NCI-H69 (cell line): ENCODE measurements around the gene ERFL.

Source experiments
- DNase-seq: peaks from one replicate; lab custom pipeline; 2025; lab: John Stamatoyannopoulos, UW

ERFL gene

DNA sequence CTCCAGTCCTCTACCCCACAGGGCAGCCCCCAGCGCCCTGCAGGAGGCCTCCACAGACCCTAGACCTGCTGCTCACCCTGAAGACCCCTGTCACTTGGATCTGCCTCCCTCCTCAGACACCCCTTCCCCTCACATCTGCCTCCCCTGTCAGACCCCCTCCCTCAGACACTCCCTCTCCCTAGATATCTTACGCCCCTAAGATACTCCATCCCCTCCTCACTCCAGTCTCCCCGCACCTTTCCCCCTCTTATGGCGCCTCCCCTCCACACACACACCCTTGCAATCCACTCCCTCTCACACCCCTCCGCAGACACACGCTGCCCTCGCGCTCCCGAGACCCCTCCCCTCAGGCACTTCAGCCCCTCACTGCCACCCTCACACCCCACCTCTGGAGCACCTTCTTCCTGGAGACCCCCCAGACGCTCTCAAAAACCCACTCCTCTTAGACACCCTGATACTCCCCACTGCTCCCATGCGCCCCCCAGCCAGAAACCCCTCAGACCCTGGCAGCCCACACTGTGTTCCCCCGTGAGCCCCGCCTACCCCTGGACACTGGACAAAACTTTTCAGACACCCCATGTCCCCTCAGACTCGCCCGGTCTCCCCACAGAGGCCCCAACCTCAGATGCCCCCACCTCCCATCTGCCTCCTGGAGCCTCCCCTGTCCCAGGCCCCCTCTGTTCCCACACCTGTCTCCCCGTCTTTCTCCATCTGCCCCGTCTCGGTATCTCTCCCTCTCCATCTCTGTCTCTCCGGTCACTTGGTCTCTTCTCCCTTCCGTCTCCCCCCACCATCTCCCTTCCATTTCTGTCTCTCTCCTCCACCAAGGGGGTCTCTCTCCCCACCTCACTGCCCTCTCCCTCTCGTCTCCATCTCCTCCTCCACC is 14.5 kb downstream of the ERFL start:
- no peak for DNase-seq

DNA sequence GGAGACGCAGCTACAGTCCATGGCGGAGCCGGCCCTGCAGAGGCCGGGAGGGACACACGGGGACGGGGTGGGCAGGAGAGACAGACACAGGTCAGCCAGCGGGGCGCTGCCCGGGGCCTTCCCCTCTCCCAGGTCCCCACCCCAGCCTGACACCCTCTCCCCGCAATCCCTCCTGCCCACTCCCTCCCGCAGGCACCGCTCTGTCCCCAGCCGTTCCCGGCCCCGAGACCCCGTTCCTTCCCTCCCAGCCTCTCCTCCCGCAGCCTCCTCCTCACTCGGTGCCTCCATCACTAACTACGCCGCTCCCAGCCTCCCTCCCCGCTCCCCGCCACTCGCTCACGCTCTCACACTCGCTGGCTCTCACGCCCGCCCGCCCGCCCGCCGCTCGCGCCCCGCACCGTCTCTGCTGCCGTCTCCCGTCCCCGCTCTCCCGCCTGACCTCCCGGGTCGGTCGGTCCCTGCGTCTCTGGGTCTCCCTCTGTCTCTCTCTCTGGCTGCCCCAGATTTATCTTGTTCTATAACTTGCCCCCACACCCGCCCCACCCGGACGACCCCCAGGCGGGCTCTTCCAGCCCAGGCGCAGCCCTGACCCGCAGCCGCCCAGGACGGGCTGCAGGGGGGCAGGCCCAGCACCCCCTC is 15.2 kb downstream of the ERFL start:
- peak; percentile 39 for DNase-seq

DNA sequence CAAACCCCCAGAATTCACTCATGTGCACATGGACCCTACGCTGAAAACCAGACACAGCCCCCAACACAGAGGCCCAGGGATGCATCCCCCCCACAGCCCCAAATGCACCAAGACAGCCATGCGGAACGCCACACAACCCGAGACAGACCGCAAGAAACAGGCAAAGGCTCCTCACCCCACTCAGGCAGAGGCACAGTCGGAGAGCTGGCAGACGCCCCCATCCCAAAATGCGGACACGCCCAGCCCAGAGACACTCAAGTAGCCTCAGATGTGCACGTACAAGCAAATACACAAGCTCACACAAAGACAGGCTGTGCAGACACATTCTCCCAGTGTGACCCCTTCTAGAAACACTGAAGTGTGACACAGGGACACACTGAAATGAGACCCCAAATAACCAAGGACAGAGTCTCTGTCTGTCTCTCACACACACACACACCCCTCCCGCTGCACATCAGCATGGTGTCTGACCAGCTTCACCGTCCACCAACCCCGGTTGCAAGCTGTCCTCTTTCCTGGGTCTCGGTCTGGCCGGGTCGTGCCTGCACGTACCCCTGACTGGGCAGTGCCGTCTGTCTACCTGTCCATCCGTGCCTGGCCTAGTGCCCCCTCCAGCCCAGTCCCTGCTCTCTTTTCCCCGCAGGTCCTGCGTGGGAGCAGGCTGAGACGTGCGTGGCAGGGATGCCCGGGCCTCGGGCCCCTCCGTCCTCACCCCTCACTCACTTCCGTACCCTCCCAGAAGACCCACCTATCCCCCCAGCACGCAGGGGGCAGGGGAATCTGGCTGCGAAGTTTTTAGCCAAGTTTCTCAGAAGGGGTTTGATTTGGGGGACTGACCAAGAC is 16.1 kb downstream of the ERFL start:
- DNase-seq, result no peak

DNA sequence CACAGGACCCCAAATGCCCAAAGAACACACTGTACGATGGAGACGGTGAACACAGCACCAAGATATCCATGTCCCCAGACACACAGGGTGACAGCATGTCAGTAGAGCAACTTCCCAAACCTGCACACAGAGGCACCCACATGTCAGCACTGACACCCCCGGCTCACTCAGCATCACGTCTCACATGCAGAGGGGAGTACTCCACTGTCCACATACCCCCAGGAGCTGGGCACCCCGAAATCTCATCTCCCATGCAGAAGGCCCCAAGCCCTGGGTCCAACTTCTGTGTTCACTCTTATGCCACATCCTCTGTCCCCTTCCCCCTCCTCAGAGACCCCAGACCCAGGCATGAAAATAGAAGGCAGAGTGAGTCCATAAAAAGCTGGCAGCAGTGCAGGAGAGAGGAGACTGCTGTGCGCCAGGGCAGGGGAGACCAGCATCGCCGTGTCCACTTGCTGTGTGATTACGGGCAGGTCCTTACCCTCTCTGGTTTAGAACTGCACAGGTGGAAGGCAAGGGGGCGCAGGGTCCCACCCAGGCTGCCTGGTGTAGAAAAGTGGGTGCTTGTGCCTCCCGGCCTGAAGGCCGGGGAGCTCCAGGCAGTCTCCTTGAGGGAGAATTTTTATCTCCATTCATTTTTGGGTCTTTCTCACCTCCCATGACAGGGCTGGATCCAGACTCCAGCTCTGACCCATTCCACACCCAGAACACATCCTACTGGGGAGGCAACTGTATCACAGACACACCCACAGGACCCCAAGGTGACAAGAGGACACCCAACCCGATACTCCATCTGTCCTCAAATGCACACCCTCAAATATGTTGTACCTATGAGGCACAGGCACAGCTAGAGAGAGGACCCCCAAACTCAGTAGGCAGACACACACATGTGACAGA is 17.0 kb downstream of the ERFL start:
- no peak for DNase-seq

DNA sequence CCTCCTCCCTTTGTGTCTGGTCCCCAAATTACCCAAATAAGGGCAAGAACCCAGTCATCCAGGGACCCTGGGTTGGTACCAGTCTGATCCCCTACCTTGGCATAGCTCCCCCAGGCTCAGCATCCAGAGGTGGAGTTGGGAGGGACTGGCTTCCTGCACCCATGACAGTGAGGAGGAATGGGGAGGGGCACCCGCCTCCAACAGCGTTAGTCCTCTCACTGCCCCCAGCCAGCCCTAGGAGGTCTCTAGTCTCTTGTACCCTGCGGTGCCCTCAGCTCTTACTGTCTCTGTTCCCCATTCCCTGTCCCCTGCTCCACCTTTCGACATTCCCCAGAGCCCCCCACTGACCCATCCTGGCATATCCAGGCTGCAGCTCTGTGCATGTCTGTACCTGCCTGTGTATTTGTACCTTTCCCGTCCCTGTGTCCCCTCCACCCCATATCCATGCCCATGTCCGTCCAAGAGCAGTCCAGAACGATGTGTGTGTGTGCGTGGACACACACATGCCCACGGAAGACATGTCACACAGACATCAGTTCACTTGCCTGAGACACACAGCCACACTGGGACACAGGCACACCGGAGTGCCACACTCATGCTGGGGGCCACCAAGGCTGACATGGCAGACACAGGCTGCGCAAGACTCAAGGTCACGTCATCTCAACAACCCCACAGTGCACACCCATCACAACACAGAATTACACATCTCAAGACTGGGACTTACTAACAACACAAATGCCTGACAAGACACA is 17.8 kb downstream of the ERFL start:
- peak; percentile 25 for DNase-seq

DNA sequence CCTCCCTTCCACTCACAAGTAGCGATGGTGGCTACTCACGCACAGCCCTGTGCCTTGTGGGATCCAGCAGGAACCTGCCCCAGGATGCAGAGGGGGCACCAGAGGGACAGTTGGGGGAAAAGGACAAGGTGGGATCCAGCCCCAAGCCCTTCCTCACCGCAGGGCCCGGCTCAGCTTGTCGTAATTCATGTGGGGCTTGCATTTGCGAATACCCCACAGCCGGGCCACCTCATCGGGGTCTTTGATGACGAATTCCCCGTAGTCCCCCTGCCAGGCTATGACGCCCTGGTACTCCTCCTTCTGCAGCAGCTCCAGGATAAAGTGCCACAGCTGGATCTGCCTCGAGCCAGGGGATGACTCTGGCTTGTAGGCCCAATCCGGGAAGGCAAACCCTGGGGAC is 18.5 kb downstream of the ERFL start:
- no peak for DNase-seq

DNA sequence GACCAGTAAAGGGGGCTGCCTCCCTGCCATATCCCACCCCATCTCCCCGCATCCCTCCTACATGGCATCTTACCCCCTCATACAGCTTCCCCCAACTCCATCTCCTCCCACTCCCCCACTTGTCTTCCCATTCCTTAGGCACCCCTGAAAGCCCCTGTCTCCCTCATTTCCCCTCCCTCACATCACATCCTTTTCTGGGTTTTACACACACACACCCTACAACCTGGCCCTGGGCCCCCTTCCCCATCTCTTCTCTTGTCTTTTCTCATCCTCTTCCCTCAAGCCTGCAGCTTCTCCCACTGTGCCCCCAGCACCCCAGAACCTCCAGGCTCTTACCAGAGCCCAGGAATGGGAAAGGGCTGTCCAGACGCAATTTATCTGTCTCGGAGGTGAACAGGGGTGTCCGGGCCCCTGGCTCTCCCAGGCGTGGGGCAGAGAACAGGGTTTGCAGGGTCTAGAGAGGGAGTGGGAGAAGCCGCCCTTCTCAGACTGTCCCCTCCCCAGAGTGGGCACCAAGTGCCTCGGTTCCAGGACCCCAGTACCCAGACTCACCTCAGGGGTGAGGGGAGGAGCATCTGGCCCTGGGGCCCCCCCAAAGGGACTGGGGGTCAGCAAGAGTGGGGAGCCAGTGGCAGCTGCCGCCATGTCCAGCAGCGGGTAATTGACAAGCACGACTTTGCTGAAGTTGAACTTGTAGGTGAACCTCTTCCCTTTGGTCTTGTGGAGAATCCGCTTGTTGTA is 19.4 kb downstream of the ERFL start:
- DNase-seq, result no peak

DNA sequence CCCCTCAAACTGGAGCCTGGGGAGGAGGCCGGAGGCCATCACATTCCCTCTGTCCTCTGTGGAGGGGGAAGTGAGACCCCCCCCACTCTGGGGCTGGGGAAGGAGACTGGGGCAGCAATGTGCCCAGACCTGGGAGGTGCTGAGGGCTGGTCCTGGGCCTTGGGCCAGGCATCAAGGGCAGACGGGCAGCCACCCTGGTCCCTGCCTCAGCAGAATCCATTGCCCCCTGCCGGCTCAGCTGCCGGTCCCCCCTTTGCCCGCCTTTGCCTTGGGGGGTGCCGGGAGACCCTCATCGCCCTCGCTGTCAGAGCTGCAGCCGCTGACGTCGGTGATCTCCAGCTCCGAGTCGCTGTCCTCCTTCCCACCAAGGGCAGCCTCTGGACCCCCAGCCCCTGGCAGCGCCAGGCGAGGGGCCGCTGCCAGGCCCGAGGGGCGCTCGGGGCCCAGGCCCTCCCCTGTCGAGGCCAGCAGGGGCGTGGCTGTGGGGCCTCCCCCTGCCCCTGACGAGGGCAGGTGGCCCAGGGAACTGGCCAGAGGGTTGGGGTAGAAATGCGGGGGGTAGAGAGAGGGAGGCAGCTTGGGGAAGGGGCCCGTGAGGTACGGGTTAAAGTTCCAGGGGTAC is 20.1 kb downstream of the ERFL start:
- no peak for DNase-seq

DNA sequence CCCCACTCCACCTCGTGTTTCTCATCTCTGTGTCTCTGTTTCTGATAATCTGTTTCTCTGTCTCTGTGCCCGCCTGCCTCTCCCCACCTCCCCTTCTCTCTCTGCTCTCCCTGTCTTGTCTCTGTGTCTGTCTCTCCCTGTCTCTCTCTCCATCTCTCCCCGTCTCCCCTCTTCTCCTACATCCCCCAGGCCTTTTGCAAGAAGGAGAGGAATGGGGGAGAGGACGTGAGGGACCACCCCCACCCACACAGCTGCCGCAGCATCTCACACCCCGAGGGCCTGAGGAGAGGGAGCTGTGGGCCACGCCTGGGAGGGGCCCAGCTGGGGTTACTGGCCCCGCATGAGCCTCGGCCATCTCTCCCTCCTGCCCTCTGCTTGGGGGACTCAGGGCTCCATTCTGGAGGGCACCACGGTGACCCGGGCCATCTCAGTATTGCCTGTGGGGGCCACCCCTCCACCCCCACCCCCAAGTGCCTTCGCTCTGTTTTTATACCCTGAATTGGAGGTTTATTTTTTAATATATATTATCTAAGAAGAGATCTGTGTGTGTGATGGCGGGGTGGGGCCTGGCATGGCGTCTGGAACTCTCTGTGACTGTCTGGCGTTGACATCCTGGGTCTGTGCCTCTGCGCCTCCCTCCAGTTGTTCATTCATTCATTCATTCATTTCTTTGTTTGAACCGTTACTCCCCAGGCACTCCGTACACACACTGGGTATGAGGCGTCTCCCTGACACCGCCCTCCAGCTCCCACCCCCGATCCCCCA is 21.2 kb downstream of the ERFL start:
- DNase-seq, result no peak

DNA sequence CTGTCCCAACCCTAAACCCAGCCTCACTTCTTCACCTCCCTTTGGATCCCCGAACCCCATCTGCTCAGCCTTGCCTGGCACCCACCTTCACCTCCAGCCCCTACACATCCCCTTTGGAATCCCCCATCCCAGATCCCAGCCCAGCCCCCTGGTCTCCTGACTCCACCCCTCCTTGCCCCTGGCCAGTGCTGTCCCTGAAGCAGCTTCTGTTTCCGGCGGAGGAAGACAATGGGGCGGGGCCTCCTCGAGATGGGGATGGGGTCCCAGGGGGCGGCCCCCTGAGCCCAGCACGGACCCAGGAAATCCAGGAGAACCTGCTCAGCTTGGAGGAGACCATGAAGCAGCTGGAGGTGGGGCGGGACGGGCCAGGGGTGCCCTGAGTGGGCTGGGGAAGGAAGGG is 22.0 kb downstream of the ERFL start:
- DNase-seq, result no peak

DNA sequence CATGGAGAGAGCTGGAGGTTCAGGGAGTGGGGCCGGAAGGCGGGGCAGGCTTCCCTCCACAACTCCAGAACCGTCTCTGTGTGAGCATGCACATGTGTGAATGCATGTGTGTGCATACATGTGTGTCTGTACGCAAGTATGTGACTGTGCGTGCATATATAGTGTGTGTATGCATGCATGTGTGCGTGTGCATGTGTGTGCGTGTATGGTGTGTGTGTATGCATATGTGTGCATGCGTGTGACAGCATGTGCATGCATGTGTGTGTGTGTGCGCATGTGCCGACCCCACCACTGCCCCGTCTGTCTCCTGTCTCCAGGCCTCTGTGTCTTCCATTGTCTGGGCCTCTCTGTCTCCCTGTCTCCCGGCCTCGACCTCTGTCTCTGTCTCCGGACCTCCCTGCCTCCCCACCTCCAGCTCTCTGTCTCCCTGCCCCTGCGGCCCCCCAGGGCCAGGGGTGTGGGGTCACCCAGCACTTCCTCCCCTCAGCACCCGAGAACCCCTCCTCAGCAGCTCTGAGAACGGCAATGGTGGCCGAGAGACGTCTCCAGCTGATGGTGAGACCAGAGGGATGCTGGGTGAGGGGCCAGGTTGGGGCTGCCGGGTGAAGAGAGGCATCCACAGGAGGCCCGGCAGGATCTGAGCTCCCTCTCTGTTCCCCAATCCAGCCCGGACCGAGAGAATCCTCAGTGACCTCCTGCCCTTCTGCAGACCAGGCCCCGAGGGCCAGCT is 22.8 kb downstream of the ERFL start:
- DNase-seq, result no peak

DNA sequence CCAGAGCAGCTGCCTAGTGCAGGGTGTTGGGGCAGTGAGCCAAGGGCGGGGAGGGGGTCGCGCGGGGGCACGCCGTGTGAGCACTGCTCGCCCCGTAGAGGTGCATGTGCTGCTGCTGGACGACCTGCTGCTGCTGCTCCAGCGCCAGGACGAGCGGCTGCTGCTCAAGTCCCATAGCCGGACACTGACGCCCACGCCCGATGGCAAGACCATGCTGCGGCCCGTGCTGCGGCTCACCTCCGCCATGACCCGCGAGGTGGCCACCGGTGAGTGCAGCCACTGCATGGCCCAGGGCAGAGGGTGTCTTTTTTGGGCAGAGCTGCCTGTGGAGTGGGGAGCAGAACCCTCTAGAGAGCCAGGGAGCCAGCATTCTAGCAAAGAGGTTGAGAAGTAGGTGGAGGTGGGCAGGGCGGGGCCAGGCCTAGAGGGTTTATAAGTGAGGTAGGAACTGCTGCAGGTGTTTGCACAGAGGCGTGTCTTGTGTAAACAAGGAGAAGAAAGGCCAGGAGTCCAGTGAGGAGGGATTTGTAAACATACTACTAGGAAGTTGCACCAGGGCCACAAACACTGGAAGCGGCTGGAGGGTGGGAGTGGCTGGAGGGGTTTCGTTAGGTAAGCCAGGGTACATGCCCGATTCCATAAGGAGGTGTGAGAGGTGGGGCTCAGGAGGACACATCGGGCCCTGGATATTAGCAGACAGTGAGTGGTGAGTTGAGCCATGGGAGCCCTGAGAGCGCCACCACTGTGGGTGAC is 24.0 kb downstream of the ERFL start:
- DNase-seq, result peak; percentile 98

DNA sequence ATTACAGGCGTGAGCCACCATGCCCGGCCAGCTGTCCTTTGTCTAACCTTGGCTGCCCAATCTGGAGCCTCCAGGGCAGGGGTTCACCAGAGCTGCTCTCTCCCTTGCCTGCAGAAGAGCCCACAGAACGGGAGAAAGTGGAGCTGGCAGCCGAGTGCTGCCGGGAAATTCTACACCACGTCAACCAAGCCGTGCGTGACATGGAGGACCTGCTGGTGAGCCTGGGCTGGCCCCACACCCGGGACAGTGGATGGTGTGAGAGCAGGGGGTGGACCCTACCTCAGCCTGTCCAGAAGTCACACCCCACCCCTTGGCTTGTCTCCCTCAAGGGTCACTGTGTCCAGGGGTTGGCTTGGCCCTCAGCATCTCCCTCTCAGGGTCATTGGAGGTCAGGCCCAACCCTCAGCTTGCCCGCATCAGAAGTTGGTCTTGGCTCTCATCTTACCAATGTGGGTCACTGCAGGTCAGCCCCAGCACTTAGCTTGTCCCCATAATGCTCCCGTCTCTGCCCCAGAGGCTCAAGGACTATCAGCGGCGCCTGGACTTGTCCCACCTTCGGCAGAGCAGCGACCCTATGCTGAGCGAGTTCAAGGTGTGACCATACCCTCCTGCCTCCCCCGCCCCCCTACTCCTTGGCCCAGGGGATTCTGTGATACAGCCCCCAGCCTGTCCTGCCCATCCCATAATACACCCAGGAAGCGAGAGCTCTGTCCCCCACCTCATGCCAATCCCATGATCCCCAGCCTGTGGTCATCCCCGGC is 24.9 kb downstream of the ERFL start:
- DNase-seq, result no peak

DNA sequence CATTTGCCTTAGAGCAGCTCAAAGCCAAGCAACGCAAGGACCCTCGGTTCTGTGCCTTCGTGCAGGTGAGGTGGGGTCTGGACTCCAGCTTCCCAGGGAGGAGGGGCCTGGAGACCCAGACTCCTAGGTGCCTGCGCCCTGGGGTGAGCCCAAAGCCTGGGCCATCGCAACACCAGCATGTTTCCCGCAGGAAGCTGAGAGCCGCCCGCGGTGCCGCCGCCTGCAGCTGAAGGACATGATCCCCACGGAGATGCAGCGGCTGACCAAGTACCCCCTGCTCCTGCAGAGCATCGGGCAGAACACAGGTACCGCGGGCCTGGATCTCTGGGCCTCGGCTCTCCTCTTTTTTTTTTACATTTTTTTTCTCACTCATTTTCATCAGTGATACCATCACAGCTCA is 25.7 kb downstream of the ERFL start:
- DNase-seq, result no peak

DNA sequence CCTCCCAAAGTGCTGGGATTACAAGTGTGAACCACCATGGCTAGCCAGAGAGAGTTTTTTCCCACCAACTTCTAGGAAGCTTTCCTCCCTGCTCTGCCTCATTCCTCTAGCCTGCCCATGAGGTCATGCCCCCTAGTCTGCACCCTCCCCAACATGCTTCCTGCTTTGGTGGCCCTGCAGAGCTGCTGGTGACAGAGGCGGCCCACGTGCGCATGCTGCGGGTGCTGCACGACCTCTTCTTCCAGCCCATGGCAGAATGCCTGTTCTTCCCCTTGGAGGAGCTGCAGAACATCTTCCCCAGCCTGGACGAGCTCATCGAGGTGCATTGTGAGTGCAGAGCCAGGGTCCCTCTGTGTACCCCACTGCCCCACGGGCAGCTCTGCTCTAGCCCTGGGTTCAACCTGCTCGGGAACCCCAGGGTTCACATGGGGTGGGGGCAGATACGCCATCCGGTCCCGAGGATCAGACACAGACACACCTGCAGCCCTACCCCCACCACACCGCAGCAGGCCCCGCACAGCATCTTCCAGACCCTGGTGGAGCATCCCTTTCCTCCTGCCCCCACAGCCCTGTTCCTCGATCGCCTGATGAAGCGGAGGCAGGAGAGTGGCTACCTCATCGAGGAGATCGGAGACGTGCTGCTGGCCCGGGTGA is 26.4 kb downstream of the ERFL start:
- no peak for DNase-seq

DNA sequence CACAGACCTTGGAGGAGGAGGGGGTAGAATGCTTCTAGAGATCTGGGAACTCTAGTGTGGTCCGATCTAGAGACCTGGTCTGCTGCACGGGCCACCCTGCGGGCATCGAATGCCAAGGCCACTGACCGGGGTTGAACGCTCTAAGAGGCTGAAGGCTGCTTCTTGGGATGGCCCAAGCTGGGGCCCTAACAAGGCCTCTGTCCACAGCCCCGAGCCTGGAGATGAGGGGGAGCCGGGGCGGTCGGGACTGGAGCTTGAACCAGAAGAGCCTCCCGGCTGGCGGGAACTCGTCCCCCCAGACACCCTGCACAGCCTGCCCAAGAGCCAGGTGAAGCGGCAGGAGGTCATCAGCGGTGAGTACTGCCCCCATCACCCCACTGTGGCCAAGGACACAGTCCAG is 30.0 kb downstream of the ERFL start:
- no peak for DNase-seq
